B cell (primary cell): ENCODE results near the gene MARS1. TPM values are rescaled to one million over a fixed set of nuclear protein-coding genes. Genes with fewer than 3 reads are reported as not detected.

Experiments
- ATAC-seq: fragments of 200-7000 bp; cut with Tn5 transposase; one replicate; pipeline ENCODE4 v1.10.0; 2021; ENCODE audit warnings: low read depth, mild to moderate bottlenecking, moderate number of reproducible peaks, moderate library complexity
- CTCF ChIA-PET: fragments of 350-600 bp; sonication (Branson Sonifier 250); formaldehyde crosslinking; loops from one replicate; lab custom pipeline; 2021; ENCODE audit warnings: antibody characterized with exemption, inconsistent platforms; lab: Charles Lee
- POLR2A ChIA-PET: fragments of 350-600 bp; sonication (Branson Sonifier 250); formaldehyde crosslinking; loops from one replicate; lab custom pipeline; 2021; ENCODE audit warnings: antibody characterized with exemption; lab: Charles Lee
- DNase-seq: peaks from one replicate; pipeline ENCODE4 v3.0.0; 2013
- H2AFZ ChIP-seq: 2 replicates; pipeline ENCODE4 v1.6.1; 2012; ENCODE audit warnings: mild to moderate bottlenecking, low read depth, low read length; ENCODE audit not compliant: insufficient read depth, poor library complexity, severe bottlenecking
- H3K27ac ChIP-seq, 2 donors: 1 replicate in 1 of 2; 2 replicates in 1 of 2; pipeline ENCODE4 v1.5.1; 2012 to 2013; ENCODE audit warnings: low read length in 2 of 2, mild to moderate bottlenecking in 2 of 2, moderate library complexity in 1 of 2
- H3K27me3 ChIP-seq, 4 experiments: fragments of 200-600 bp in 1 of 4; sonication (generic) in 1 of 4; replicated peaks in 1 of 4; 1 replicate in 2 of 4; 2 replicates in 2 of 4; pipeline versions ENCODE4 v1.6.1 to v1.7.0; 2013 to 2016; ENCODE audit warnings: low read length in 3 of 4, mild to moderate bottlenecking in 2 of 4, mixed read lengths in 1 of 4, moderate library complexity in 1 of 4; ENCODE audit not compliant: insufficient read depth in 4 of 4, control insufficient read depth in 3 of 4; ENCODE audit errors: control extremely low read depth in 1 of 4
- H3K36me3 ChIP-seq, 2 experiments: replicated peaks in 1 of 2; 1 replicate in 1 of 2; 2 replicates in 1 of 2; pipeline versions ENCODE4 v1.6.1 to v1.7.1; 2013; ENCODE audit warnings: low read length in 1 of 2; ENCODE audit not compliant: insufficient read depth in 2 of 2, control insufficient read depth in 1 of 2; ENCODE audit errors: control extremely low read depth in 1 of 2, extremely low read depth in 1 of 2
- H3K4me1 ChIP-seq, 2 donors: fragments of 200-600 bp in 1 of 2; sonication (generic) in 1 of 2; 1 replicate in 1 of 2; 2 replicates in 1 of 2; pipeline versions ENCODE4 v1.5.1 to v1.6.1; 2013 to 2017; ENCODE audit warnings: low read length in 2 of 2; ENCODE audit not compliant: control insufficient read depth in 2 of 2, insufficient read depth in 2 of 2
- H3K4me2 ChIP-seq: replicated peaks from 2 replicates; pipeline ENCODE3; 2012; ENCODE audit warnings: mild to moderate bottlenecking, low read depth, low read length; ENCODE audit not compliant: poor library complexity, severe bottlenecking
- H3K4me3 ChIP-seq, 5 experiments: fragments of 200-600 bp in 1 of 5; sonication (generic) in 1 of 5; 1 replicate in 3 of 5; 2 replicates in 2 of 5; pipeline versions ENCODE4 v1.5.1 to v1.7.0; 2011 to 2016; ENCODE audit warnings: low read length in 4 of 5, mild to moderate bottlenecking in 4 of 5, low read depth in 2 of 5, control low read depth in 1 of 5, moderate library complexity in 1 of 5; ENCODE audit not compliant: insufficient read depth in 1 of 5; ENCODE audit errors: control extremely low read depth in 1 of 5, extremely low read depth in 1 of 5
- H3K79me2 ChIP-seq: fragments of 200-600 bp; sonication (generic); one replicate; pipeline ENCODE4 v1.6.0; 2016; ENCODE audit warnings: low read length; ENCODE audit not compliant: control insufficient read depth, insufficient read depth
- H3K9ac ChIP-seq: fragments of 200-600 bp; sonication (generic); 2 replicates; pipeline ENCODE4 v1.6.1; 2017; ENCODE audit warnings: mild to moderate bottlenecking, low read length, moderate library complexity
- H3K9me3 ChIP-seq, 3 donors: one replicate each; pipeline versions ENCODE4 v1.6.1 to v1.7.1; 2013; ENCODE audit warnings: low read length in 2 of 3; ENCODE audit not compliant: control insufficient read depth in 2 of 3, insufficient read depth in 1 of 3; ENCODE audit errors: control extremely low read depth in 1 of 3
- H4K20me1 ChIP-seq: 2 replicates; pipeline ENCODE4 v1.6.0; 2012; ENCODE audit warnings: mild to moderate bottlenecking, low read length; ENCODE audit not compliant: insufficient read depth, control insufficient read depth, poor library complexity, severe bottlenecking
- H3K27ac Mint-ChIP-seq: one replicate; pipeline ENCODE4 v1.8.0; 2021; ENCODE audit warnings: mixed read lengths
- H3K27me3 Mint-ChIP-seq: one replicate; pipeline ENCODE4 v1.8.0; 2021; ENCODE audit warnings: mixed read lengths
- H3K4me1 Mint-ChIP-seq: one replicate; pipeline ENCODE4 v1.8.0; 2021; ENCODE audit warnings: mixed read lengths
- H3K4me3 Mint-ChIP-seq: one replicate; pipeline ENCODE4 v1.8.0; 2021; ENCODE audit warnings: mixed read lengths
- H3K9me3 Mint-ChIP-seq: one replicate; pipeline ENCODE4 v1.8.0; 2022; ENCODE audit warnings: mixed read lengths; ENCODE audit not compliant: insufficient read depth
- CTCF ChIP-seq: fragments of 200-600 bp; IDR thresholded peaks from one replicate; pipeline ENCODE4 v1.8.0; 2022; ENCODE audit warnings: antibody characterized with exemption, mild to moderate bottlenecking
- EZH2 ChIP-seq: IDR thresholded peaks from 2 replicates; pipeline ENCODE4 v1.6.1; 2012; ENCODE audit warnings: borderline replicate concordance, low read depth, mild to moderate bottlenecking, moderate library complexity, low read length; ENCODE audit not compliant: insufficient read depth, poor library complexity, severe bottlenecking
- WGBS: methylation state at CpG from one replicate; pipeline ENCODE4 v1.1.5; 2013; ENCODE audit warnings: missing lambda C conversion rate; ENCODE audit not compliant: insufficient coverage; 5-methylcytosine and 5-hydroxymethylcytosine counted together
- intact Hi-C: fragments of 100-400 bp; cut with micrococcal nuclease; formaldehyde crosslinking; loops from one replicate; pipeline ENCODE4 v1.10.0; 2022
- polyA plus RNA-seq: library from polyadenylated mRNA; depleted of rRNA; stranded (reverse); fragments of >200 nt; gene quantifications from 2 replicates; pipeline ENCODE4 v1.2.3, GENCODE V29; 2012
- total RNA-seq, 2 donors: library from RNA; stranded (reverse); fragments of 120-200 nt in 1 of 2; gene quantifications; 1 replicate in 1 of 2; 2 replicates in 1 of 2; pipeline versions ENCODE4 v1.2.3 to v1.2.4, GENCODE V29; 2013 to 2022

The MARS1 gene
- total and polyA plus RNA-seq, 2 donors (not counting 1 experiment from before 2014, with no cell fraction given) = 158 to 193 TPM

- ChIA-PET CTCF (interaction anchor here (0.6 to 6.9 kb wide), 32 partner anchors 8 to 380 kb away, joined by 3 to 126 read pairs (median 4); partner anchors contain the start of gene INHBC), POLR2A (no interaction called here)
These were observed 35.5 kb upstream of the MARS1 start for GRCh38 chr12:57452181-57452936.

More at GRCh38 chr12:57452181-57452936, 35.5 kb upstream of the MARS1 start:
- Histone ChIP-seq H3K9me3 (no peaks in the 10 kb centered on the region), H3K9ac (no peak overlapping the region), H3K27me3 (no peaks in the 10 kb centered on the region), H3K4me3 (no peak overlapping the region), H3K27ac (no peak overlapping the region), H2AFZ (no peak overlapping the region), H3K4me1 (peaks cover 7 to 10% of the 10 kb centered on the region in 2 donors), H4K20me1 (no peaks in the 10 kb centered on the region), H3K4me2 (no peak overlapping the region), H3K79me2 (no peaks in the 10 kb centered on the region), H3K36me3 (no peaks in the 10 kb centered on the region)
- DNase-seq (no peak), ATAC-seq (no peak)
- TF ChIP-seq CTCF (no peak), EZH2 (no peak)
- Mint-ChIP-seq H3K4me3 (no peak overlapping the region), H3K27ac (peak overlapping the region; percentile 11), H3K27me3 (peaks cover 4% of the 10 kb centered on the region), H3K9me3 (no peaks in the 10 kb centered on the region), H3K4me1 (peaks cover 15% of the 10 kb centered on the region)
- intact Hi-C loops = loop anchor here (10.0 kb wide), 1 partner anchor 302 kb away; the partner anchor contains the start of genes CDK4 and MARCHF9
- WGBS = 33% methylated on average over 3 of the region's 9 CpGs
